ENCODE results near the gene ACYP2. TPM values are rescaled to one million over a fixed set of nuclear protein-coding genes. Genes with fewer than 3 reads are reported as not detected.

Gene ACYP2
- total RNA-seq, 1 donor from 2014 or later: 4.9 TPM

DNA sequence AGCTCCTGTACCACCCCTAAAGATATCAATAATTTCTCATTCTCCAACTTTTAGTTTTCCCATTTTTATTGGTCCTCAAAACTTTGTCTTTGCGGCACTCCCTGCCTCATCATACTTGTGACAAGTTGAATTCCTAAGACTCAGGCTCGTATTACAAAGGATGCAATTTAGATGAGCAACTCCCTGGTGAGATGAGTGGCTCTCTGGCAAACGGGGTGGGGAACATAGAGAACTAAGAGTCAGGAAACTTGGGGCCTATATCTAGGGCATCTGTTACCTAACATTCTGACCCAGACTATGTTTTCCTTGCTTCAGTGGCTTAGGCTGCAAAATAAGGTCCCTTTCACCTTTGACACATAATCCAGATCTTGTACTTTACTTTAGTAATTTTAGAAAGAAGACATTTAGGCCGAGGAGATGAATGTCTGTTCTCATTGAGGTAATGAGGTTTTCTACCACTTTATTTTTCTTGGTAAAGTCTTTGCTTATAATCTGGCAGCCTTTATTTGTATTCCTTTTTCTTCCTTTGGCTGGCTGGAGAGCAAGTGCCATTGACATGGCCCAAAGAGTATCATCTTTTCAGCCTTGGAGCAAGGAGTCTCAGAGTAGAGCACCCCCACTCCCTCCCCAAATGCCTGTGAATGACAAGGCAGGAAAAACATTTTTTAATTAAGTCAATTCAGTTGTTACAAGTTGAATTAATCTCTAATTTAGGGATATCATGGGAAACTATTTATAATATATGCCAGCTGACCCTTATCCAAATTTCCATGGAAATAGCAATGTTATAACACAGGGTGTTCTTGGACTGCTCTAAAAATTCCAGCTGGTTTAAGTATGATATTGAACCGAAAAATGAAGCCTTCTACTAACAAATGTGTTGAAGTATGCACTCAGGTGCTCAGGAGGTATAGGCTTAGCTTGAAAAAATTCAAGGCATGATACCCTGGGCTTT, 125.4 kb downstream of the ACYP2 start:
- TF ChIP-seq, protein P1, sequence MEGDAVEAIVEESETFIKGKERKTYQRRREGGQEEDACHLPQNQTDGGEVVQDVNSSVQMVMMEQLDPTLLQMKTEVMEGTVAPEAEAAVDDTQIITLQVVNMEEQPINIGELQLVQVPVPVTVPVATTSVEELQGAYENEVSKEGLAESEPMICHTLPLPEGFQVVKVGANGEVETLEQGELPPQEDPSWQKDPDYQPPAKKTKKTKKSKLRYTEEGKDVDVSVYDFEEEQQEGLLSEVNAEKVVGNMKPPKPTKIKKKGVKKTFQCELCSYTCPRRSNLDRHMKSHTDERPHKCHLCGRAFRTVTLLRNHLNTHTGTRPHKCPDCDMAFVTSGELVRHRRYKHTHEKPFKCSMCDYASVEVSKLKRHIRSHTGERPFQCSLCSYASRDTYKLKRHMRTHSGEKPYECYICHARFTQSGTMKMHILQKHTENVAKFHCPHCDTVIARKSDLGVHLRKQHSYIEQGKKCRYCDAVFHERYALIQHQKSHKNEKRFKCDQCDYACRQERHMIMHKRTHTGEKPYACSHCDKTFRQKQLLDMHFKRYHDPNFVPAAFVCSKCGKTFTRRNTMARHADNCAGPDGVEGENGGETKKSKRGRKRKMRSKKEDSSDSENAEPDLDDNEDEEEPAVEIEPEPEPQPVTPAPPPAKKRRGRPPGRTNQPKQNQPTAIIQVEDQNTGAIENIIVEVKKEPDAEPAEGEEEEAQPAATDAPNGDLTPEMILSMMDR (conservative IDR thresholded peaks at IDR 0.05; ENCODE audit: low read depth, low read length): no peak
- H3K4me3 ChIP-seq (ENCODE audit: low read depth, low read length): no peak overlapping the region

DNA sequence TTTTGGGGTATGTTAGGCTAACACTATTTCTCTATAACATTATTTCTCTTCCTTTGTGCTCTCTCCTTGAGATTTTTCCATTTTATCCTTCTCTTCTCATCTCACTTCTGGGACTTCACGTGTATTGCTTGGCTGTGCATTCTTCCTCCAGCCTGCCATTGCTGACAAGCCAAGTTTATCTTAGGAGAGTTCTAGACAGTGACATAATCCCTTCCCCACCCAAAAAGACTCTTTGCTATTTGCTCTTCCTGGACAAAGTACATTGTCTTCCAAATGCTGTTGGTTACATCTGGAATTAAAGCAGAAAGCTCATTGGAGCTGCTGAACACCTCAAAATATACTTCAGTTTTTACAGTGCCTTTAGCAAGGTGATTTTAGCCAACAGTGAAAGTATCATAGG, 131.7 kb downstream of the ACYP2 start:
- no peak for DNase-seq (ENCODE audit: low read depth)
- TF ChIP-seq, protein P1 (conservative IDR thresholded peaks at IDR 0.05; ENCODE audit: low read depth, low read length): no peak
- H3K4me3 ChIP-seq (ENCODE audit: low read depth, low read length): no peak overlapping the region

More for the DNA sequence above, 125.4 kb downstream of the ACYP2 start:
- no peak for DNase-seq (ENCODE audit: low read depth)

DNA sequence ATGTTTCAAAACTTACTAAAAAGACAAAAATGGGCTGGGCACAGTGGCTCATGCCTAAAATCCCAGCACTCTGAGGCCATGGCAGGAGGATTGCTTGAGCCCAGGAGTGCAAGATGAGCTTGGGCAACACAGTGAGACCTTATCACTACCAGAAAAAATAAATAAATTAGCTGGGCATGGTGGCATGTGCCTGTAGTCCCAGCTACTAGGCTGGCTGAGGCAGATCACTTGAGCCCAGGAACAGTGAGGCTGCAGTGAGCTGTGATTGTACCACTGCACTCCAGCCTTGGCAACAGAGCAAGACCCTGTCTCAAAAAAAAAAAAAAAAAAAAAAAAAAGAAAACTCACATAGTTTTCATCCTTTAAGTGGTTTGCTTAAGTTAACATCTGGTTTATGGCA, 134.2 kb downstream of the ACYP2 start:
- H3K4me3 ChIP-seq (ENCODE audit: low read depth, low read length): no peak overlapping the region
- TF ChIP-seq, protein P1 (conservative IDR thresholded peaks at IDR 0.05; ENCODE audit: low read depth, low read length): no peak
- DNase-seq (ENCODE audit: low read depth): no peak

DNA sequence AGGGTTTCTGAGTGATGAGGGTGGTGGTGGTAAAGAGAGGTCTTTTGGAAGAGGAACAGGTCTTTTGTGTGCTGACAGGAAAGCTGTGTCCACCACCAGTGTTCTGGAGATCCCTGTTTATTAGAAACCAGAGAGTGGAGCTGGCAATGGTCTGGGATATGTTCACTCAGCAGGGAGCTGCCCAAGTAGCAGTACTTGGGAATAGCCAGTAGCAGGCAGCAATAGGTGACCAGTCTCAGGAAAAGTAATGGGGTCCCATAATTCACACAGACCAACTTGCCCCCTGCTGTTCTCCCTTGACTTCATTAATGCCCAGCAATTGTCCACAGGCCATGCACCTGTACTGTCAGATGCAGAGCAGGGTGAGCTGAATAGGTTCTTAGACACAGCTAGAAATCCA, 138.8 kb downstream of the ACYP2 start:
- DNase-seq (ENCODE audit: low read depth): no peak
- no peak overlapping the region for H3K4me3 ChIP-seq (ENCODE audit: low read depth, low read length)
- TF ChIP-seq, protein P1 (conservative IDR thresholded peaks at IDR 0.05; ENCODE audit: low read depth, low read length): no peak

DNA sequence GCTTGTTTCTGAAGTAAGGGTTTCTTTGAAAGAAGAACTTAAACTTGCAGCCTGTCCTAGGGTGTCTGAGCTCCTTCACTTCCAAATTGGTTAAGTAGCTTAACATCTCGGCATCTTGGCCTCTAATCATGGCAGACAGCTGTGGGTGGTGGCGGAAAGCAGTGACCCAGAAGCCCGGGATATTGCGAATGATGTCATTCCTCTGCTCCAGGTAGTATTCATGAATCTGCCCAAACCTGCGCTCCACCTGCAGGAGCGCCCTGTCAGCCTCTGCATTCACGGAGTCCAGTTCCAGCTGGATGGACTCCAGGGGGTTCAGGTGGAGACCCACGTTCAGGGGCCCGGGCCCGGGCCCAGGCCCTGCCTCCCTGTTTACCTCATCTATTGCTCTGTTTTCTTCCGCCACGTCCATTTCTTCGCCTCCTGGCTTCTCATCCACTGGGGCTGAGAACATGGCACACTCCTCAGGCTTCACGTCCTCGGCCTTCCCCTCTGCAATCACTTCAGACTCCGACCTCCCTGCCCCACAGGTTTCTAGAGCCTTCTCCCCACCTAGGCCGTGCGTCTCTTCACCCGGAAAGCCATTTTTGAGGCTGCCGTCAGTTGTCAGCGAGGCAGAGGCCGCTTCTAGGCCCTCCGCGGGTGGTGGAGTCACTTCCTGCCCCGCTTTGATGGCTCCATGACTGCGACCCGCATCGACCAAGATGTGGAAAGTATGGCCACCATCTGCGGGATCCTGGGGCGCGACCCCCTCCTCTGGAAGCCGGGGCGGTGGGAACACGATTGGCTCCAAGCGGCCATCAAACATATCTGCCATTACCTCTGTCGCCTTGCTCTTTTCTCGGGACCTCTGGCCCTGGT, 140.0 kb downstream of the ACYP2 start:
- H3K4me3 ChIP-seq (ENCODE audit: low read depth, low read length): no peak overlapping the region
- TF ChIP-seq, protein P1 (conservative IDR thresholded peaks at IDR 0.05; ENCODE audit: low read depth, low read length): no peak
- no peak for DNase-seq (ENCODE audit: low read depth)

DNA sequence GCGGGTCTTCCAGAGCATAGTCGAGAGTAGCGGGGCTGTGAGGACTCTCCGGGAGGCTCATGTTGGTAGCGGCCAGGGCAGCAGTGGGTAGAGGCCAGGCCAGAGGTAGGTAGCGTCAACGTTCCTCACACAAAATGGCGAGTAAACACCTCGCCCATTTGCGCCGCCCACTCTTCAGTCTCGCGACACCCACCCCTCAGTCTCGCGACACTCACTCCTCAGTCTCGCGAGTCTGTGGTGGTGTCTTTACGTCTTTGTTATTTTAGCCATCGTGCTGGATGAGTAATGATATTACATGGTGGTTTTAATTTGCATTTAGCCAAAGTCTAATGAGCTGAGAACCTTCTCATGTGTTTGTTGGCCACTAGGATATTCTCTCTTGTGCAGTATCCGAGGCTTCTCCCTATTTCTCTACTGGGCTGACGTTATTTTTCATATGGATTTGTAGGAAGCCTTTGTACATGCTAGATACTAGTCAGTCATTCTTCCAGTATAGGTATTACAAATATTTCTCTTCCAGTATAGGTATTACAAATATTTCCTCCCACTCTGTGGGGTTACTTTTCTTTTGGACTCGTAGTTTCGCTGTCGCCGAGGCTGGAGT, 140.8 kb downstream of the ACYP2 start, which contains the start of gene TSPYL6:
TSPYL6 (minus strand) TSS at position 139 of the 604 bp plus-strand sequence; CDS start at position 61, 78 bp downstream.
- H3K4me3 ChIP-seq (ENCODE audit: low read depth, low read length): no peak within 1 kb of the TSS
- no peak for DNase-seq (ENCODE audit: low read depth)
- TF ChIP-seq, protein P1 (conservative IDR thresholded peaks at IDR 0.05; ENCODE audit: low read depth, low read length): no peak
